ENCODE data around the gene APBA2. TPM values are rescaled to one million over a fixed set of nuclear protein-coding genes. Genes with fewer than 3 reads are reported as not detected.

APBA2 gene
- total and polyA plus RNA-seq, 2 of the 13 experiments (the other 11 are each of a cell fraction or from before 2014, with no cell fraction given) = 0.62 to 2.3 TPM

DNA sequence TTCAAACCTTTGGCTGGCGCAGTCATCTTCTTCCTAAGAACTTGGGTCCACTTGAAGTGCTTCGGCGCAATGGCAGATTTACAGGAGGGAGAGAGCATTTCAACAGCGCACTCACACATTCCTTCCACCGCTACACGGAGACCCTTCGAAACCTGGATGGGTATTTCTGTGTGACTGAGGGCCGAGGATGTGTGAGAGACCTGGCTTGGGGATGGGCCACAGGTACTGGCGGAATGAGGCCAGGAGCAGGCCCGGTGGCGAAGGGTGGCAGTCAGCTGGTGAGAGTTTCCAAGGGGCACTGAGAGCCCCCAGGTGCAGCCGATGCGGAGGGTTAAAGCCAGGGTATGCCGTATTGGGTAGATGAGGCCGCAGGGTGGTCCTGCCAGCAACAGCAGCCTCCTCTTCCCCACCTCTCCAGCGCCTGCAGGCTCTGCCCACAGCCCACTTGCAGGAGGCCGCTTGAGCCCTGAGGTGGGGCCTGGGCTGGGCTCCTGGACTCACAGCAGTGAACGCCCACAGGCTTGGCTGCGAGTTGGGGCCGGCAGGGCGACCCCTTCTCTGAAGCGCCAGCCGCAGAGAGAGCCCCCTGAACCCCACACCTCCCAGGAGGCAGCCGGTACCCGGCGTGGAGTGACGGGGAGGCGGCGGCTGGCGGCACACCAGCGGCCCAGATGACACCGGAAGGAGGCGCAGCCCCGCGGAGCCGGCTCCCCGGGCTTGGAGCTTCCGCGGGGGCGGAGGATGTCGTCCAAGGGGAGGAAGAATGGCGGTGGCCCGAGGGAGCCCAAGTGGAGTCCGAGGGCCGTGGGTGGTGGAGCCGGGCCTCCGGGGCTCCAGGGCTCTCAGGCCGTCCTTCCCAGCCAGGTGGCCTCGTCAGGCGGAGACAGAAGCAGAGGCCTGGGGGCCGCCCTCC, 217.4 kb downstream of the APBA2 start:
- intact Hi-C loops (cut with micrococcal nuclease; ENCODE audit: unreplicated experiment) (no loop called here), in situ Hi-C loops (cut with HindIII; ENCODE audit: extremely low pct_ligation_motif_present, low pct_unique_long_range_greater_than_20kb) (no loop called here)
- no peaks in the 10 kb centered on the region for H4K20me1 ChIP-seq (ENCODE audit: insufficient read depth, low read length)
- FAIRE-seq = no peak
- H3K9ac ChIP-seq (ENCODE audit: insufficient read depth, low read depth, low read length) = no peak overlapping the region
- no peak overlapping the region for H3K4me2 ChIP-seq (ENCODE audit: low read depth, low read length)
- H3K4me3 ChIP-seq (replicated peaks in 1 of 3; ENCODE audit: insufficient read depth in 1 of 3, low read depth in 2 of 3, low read length in 3 of 3) = no peak overlapping the region
- H3K4me1 ChIP-seq (ENCODE audit: insufficient read depth, low read length) = no peaks in the 10 kb centered on the region
- H2AFZ ChIP-seq (ENCODE audit: low read length) = no peak overlapping the region
- no peak overlapping the region for H3K27ac ChIP-seq (ENCODE audit: extremely low read length, insufficient read depth, low read length)
- H3K79me2 ChIP-seq (ENCODE audit: insufficient read depth, low read length) = no peaks in the 10 kb centered on the region
- no peaks in the 10 kb centered on the region for H3K9me3 ChIP-seq (ENCODE audit: low read length)
- no peak for ATAC-seq
- H3K36me3 ChIP-seq (replicated peaks in 1 of 2; ENCODE audit: control insufficient read depth in 1 of 2, insufficient read depth in 2 of 2, low read length in 2 of 2) = no peaks in the 10 kb centered on the region
- H3K27me3 ChIP-seq (ENCODE audit: control insufficient read depth in 1 of 2, insufficient read depth in 2 of 2, low read length in 2 of 2) = no peaks in the 10 kb centered on the region; a peak in 1 of 5 replicates
- no TSS peak for BruUV-seq (replicated peaks)
- CTCF ChIA-PET (ENCODE audit: low intra/inter-chr PET ratio, low total read pairs) = no interaction called here
- DNase-seq (ENCODE audit: low spot score) = no peak
- WGBS (ENCODE audit: low lambda C conversion rate) = 77% methylated on average over 22 of the region's 51 CpGs
- POLR2A ChIA-PET = no interaction called here
- TF ChIP-seq, protein P1, sequence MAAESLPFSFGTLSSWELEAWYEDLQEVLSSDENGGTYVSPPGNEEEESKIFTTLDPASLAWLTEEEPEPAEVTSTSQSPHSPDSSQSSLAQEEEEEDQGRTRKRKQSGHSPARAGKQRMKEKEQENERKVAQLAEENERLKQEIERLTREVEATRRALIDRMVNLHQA (CRISPR knock-in tag; IDR thresholded peaks at IDR 0.05) = no peak
- no peak for TF ChIP-seq DR1 (CRISPR knock-in tag; IDR thresholded peaks at IDR 0.05)

DNA sequence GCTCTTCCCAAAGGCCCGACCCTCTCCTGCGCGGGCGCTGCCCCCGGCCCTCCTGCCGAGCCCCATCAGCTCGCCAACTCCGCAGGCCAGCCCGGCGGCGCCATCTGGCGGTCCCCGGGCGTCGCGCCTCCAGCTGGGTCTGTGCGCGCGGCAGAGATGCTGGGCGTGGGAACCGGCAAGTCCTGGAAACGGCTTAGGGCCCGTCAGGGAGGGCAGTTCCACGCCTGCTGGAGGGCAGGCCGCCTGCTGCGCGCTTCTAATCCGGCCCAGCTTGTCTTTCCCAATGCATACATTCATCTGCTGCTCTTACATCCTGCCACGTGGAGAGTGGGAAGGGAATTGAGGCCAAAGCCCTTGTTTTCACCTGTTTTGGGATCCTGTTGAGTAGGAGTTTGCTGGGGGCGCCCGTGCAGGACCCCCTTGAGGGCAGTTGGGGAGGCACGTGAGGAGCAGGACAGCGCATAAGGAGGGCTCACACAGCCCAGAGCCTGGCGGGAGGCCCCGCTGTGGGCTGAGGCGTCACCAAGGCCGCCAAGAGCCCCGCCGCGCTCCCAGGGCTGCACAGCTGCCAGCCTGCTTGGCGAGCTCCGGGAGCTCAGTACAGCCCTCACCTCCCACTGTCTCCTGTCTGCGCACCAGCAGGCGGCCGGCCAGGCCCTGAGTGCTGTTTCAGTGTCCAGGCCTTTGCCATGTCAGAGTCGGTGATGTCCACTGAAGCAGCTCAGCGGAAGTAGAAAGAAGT, 218.2 kb downstream of the APBA2 start:
- 79% methylated on average over 24 of the region's 47 CpGs for WGBS (ENCODE audit: low lambda C conversion rate)
- Histone ChIP-seq H3K79me2 (ENCODE audit: insufficient read depth, low read length) (no peaks in the 10 kb centered on the region), H3K9me3 (ENCODE audit: low read length) (no peaks in the 10 kb centered on the region), H3K4me3 (replicated peaks in 1 of 3; ENCODE audit: insufficient read depth in 1 of 3, low read depth in 2 of 3, low read length in 3 of 3) (no peak overlapping the region), H3K27me3 (ENCODE audit: control insufficient read depth in 1 of 2, insufficient read depth in 2 of 2, low read length in 2 of 2) (no peaks in the 10 kb centered on the region; a peak in 1 of 5 replicates), H3K4me2 (ENCODE audit: low read depth, low read length) (no peak overlapping the region), H4K20me1 (ENCODE audit: insufficient read depth, low read length) (no peaks in the 10 kb centered on the region), H3K4me1 (ENCODE audit: insufficient read depth, low read length) (no peaks in the 10 kb centered on the region), H3K27ac (ENCODE audit: extremely low read length, insufficient read depth, low read length) (no peak overlapping the region), H3K9ac (ENCODE audit: insufficient read depth, low read depth, low read length) (no peak overlapping the region), H3K36me3 (replicated peaks in 1 of 2; ENCODE audit: control insufficient read depth in 1 of 2, insufficient read depth in 2 of 2, low read length in 2 of 2) (no peaks in the 10 kb centered on the region), H2AFZ (ENCODE audit: low read length) (no peak overlapping the region)
- CTCF ChIA-PET (ENCODE audit: low intra/inter-chr PET ratio, low total read pairs) = no interaction called here
- POLR2A ChIA-PET = no interaction called here
- ATAC-seq (peak; percentile 31; the same call in 2 of the 3 replicates), DNase-seq (ENCODE audit: low spot score) (no peak), FAIRE-seq (no peak)
- in situ Hi-C loops (cut with HindIII; ENCODE audit: extremely low pct_ligation_motif_present, low pct_unique_long_range_greater_than_20kb) (no loop called here), intact Hi-C loops (cut with micrococcal nuclease; ENCODE audit: unreplicated experiment) (no loop called here)
- BruUV-seq (replicated peaks) = no TSS peak
- TF ChIP-seq, protein P2, sequence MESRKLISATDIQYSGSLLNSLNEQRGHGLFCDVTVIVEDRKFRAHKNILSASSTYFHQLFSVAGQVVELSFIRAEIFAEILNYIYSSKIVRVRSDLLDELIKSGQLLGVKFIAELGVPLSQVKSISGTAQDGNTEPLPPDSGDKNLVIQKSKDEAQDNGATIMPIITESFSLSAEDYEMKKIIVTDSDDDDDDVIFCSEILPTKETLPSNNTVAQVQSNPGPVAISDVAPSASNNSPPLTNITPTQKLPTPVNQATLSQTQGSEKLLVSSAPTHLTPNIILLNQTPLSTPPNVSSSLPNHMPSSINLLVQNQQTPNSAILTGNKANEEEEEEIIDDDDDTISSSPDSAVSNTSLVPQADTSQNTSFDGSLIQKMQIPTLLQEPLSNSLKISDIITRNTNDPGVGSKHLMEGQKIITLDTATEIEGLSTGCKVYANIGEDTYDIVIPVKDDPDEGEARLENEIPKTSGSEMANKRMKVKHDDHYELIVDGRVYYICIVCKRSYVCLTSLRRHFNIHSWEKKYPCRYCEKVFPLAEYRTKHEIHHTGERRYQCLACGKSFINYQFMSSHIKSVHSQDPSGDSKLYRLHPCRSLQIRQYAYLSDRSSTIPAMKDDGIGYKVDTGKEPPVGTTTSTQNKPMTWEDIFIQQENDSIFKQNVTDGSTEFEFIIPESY (CRISPR knock-in tag; IDR thresholded peaks at IDR 0.05) = peak; percentile 38; the same call in 1 of the 2 replicates
- TF ChIP-seq, protein P3, sequence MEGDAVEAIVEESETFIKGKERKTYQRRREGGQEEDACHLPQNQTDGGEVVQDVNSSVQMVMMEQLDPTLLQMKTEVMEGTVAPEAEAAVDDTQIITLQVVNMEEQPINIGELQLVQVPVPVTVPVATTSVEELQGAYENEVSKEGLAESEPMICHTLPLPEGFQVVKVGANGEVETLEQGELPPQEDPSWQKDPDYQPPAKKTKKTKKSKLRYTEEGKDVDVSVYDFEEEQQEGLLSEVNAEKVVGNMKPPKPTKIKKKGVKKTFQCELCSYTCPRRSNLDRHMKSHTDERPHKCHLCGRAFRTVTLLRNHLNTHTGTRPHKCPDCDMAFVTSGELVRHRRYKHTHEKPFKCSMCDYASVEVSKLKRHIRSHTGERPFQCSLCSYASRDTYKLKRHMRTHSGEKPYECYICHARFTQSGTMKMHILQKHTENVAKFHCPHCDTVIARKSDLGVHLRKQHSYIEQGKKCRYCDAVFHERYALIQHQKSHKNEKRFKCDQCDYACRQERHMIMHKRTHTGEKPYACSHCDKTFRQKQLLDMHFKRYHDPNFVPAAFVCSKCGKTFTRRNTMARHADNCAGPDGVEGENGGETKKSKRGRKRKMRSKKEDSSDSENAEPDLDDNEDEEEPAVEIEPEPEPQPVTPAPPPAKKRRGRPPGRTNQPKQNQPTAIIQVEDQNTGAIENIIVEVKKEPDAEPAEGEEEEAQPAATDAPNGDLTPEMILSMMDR (CRISPR knock-in tag; IDR thresholded peaks at IDR 0.05) = peak; percentile 40
- TF ChIP-seq ZEB1 (IDR thresholded peaks at IDR 0.05; ENCODE audit: insufficient replicate concordance, low read depth) = no peak

Measured in HepG2 (cell line).